Measurements from ENCODE around the gene TRIM62. TPM values are rescaled to one million over a fixed set of nuclear protein-coding genes. Genes with fewer than 3 reads are reported as not detected.

TRIM62 gene
- total RNA-seq, 2 donors from 2014 or later = 4.1 to 8.1 TPM

- ATAC-seq (replicated peaks in 1 of 2) (no peak), DNase-seq (no peak)
- Mint-ChIP-seq H3K4me3 (no peak overlapping the region), H3K4me1 (ENCODE audit: low read depth) (peaks cover 22% of the 10 kb centered on the region), H3K27me3 (ENCODE audit: low read depth) (no peaks in the 10 kb centered on the region), H3K27ac (no peak overlapping the region), H3K9me3 (no peaks in the 10 kb centered on the region), H3K36me3 (ENCODE audit: insufficient read depth in 2 of 2) (peaks cover 3% of the 10 kb centered on the region in 2 donors)
Measured at GRCh38 chr1:33176362-33176850, 5.4 kb downstream of the TRIM62 start.

DNA sequence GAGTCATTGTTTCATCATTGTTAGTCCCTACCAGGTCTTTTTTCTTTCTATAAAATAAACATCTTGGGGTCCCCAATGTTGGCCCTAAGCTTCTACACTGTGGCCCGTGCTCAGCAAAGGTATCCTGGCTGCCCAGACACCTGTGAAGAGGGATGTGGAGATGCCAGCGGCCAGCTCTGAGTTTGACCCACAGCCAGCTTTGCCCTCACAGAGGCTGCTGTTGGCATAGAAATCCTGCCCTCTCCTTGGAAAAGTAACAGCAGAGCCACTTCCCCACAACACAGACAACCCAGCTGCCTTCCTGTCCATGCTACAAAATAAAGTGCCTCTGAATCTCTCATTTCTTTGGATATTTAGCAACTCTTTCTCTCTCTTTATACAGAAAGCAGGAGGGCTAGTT is 6.0 kb downstream of the TRIM62 start:
- no peak overlapping the region for H3K27ac Mint-ChIP-seq
- no peak overlapping the region for H3K4me3 Mint-ChIP-seq
- ATAC-seq (replicated peaks in 1 of 2) = no peak
- no peak for DNase-seq
- peaks cover 19% of the 10 kb centered on the region for H3K4me1 Mint-ChIP-seq (ENCODE audit: low read depth)
- H3K9me3 Mint-ChIP-seq = no peaks in the 10 kb centered on the region
- peaks cover under 1% of the 10 kb centered on the region in 2 donors for H3K36me3 Mint-ChIP-seq (ENCODE audit: insufficient read depth in 2 of 2)
- H3K27me3 Mint-ChIP-seq (ENCODE audit: low read depth) = no peaks in the 10 kb centered on the region

GRCh38 chr1:33173091-33173490 is 8.8 kb downstream of the TRIM62 start:
- Mint-ChIP-seq H3K36me3 (ENCODE audit: insufficient read depth in 2 of 2) (no peaks in the 10 kb centered on the region), H3K27me3 (ENCODE audit: low read depth) (no peaks in the 10 kb centered on the region), H3K9me3 (no peaks in the 10 kb centered on the region), H3K4me3 (no peak overlapping the region), H3K4me1 (ENCODE audit: low read depth) (no peaks in the 10 kb centered on the region), H3K27ac (no peak overlapping the region)
- DNase-seq = no peak
- no peak for ATAC-seq (replicated peaks in 1 of 2)

GRCh38 chr1:33171977-33172813 is 9.6 kb downstream of the TRIM62 start:
- Mint-ChIP-seq H3K4me1 (ENCODE audit: low read depth) (no peaks in the 10 kb centered on the region), H3K36me3 (ENCODE audit: insufficient read depth in 2 of 2) (no peaks in the 10 kb centered on the region), H3K4me3 (no peak overlapping the region), H3K27ac (no peak overlapping the region), H3K9me3 (no peaks in the 10 kb centered on the region), H3K27me3 (ENCODE audit: low read depth) (no peaks in the 10 kb centered on the region)
- DNase-seq (no peak), ATAC-seq (replicated peaks in 1 of 2) (no peak)

DNA sequence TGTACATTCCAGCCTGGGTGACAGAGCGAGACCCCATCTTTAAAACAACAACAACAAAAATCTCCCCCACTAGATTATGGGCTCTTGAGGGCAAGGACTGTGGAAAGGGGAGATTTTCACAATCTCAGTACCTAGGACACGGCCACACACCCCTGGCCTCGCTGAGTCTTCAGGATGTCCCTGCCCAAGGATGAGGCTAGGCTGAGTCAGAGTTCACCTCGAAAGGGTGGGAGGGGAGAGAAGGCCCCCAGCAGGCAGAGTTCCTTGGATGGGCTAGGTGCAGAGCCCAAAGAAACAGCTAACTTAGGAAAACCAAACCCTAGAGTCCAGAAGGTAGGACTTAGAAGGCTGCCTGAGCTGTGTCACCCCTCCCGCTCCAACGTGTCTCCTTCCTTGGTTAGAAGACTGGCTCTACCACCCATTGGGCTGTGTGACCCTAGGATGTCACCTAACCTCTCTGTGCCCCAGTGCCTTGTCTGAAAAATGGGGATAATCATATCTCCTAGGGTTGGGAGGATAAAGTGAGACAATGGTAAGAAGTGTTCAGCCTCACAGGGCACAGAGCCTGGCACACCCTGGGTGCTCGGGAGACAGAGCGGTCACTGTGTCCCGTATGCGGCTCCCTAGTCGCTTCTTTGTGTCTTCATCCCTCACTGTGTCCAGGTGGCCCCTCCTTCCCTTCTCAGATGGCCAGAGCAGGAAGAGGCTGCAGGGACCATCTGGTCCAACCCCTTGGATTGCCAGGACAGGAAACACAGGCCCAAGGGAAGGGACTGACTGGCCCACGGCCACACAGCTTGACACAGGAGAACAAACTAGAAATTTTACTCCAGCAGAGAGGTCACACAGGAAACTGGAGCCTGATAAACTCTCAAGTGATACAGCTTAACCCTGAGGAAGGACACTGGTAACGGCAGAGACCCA is 11.2 kb downstream of the TRIM62 start:
- ATAC-seq (replicated peaks in 1 of 2) (no peak), DNase-seq (no peak)
- no peaks in the 10 kb centered on the region for H3K9me3 Mint-ChIP-seq
- H3K4me3 Mint-ChIP-seq = no peak overlapping the region
- H3K36me3 Mint-ChIP-seq (ENCODE audit: insufficient read depth in 2 of 2) = no peaks in the 10 kb centered on the region
- no peak overlapping the region for H3K27ac Mint-ChIP-seq
- H3K4me1 Mint-ChIP-seq (ENCODE audit: low read depth) = no peaks in the 10 kb centered on the region
- no peaks in the 10 kb centered on the region for H3K27me3 Mint-ChIP-seq (ENCODE audit: low read depth)

DNA sequence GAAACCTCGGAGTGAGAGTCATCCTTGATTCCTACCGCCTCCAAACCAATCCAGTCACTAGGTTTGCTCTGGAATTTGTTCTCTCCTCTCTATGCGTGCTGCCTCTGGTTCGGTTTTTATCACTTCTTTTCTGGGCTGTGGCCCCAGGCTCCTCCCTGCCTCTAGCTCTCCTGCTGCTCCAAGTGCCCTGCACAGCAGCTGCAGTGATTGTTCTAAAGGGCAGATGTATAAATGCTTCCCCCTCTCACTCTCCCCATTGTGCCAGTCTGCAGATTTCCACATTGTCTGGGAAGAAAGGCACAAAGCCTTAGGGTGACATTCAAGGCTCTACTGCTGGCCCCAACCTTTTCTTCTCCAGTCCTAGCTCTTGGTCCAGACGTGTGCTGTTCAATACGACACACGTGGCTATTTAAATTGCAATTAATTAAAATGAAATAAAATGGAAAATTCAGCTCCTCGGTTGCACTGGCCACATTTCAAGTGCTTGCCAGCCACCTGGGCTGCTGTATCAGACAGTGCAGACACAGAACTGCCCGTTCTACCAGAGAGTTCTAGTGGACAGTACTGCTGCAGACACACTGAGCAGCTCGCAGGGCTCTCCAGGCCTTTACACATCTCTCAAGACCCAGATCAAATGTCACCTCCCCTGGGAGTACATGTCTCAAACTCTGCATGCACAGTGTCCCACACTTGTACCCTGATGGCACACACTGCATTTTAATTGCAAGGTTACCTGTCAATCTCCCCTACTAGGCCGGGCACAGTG is 12.4 kb downstream of the TRIM62 start:
- no peaks in the 10 kb centered on the region for H3K27me3 Mint-ChIP-seq (ENCODE audit: low read depth)
- H3K4me3 Mint-ChIP-seq = no peak overlapping the region
- H3K9me3 Mint-ChIP-seq = no peaks in the 10 kb centered on the region
- H3K4me1 Mint-ChIP-seq (ENCODE audit: low read depth) = no peaks in the 10 kb centered on the region
- no peak for DNase-seq
- no peak overlapping the region for H3K27ac Mint-ChIP-seq
- no peak for ATAC-seq (replicated peaks in 1 of 2)
- H3K36me3 Mint-ChIP-seq (ENCODE audit: insufficient read depth in 2 of 2) = no peaks in the 10 kb centered on the region

DNA sequence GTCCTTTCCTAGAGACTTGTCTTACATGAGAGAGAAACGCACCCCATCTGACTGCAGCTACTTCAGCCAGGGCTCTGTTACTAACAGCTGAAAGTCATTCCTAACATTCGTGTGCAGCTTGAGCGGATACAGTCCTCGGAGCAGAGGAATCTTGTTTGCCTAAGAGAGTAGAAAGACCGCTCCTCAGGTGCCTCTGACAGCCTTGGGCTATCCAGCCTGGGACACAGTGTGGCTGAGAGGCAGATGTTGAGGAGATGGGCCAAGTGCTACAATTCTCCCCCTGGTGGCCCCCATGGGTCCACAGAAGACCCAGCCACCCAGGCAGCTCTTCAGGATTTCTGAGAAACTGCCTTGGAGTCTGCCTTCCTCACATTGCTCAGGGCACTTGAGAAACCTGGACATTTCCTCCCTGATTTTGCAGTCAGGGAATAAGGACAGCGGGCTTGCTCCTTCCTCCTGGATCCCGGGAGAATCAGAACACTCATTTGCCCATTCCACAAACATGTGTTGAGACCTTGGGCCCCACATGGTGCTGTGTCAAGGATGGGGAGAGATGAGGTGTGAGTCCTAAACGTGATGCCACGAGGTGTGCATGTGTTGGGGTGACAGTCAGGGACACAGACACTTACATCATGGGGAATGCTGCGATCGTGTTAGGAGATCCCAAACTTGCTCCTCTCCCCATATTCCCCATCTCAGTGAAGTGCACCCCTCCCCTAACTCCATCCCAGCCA is 13.1 kb downstream of the TRIM62 start:
- ATAC-seq (replicated peaks in 1 of 2) (no peak), DNase-seq (no peak)
- Mint-ChIP-seq H3K36me3 (ENCODE audit: insufficient read depth in 2 of 2) (no peaks in the 10 kb centered on the region), H3K4me1 (ENCODE audit: low read depth) (no peaks in the 10 kb centered on the region), H3K27ac (no peak overlapping the region), H3K4me3 (no peak overlapping the region), H3K27me3 (ENCODE audit: low read depth) (no peaks in the 10 kb centered on the region), H3K9me3 (no peaks in the 10 kb centered on the region)

DNA sequence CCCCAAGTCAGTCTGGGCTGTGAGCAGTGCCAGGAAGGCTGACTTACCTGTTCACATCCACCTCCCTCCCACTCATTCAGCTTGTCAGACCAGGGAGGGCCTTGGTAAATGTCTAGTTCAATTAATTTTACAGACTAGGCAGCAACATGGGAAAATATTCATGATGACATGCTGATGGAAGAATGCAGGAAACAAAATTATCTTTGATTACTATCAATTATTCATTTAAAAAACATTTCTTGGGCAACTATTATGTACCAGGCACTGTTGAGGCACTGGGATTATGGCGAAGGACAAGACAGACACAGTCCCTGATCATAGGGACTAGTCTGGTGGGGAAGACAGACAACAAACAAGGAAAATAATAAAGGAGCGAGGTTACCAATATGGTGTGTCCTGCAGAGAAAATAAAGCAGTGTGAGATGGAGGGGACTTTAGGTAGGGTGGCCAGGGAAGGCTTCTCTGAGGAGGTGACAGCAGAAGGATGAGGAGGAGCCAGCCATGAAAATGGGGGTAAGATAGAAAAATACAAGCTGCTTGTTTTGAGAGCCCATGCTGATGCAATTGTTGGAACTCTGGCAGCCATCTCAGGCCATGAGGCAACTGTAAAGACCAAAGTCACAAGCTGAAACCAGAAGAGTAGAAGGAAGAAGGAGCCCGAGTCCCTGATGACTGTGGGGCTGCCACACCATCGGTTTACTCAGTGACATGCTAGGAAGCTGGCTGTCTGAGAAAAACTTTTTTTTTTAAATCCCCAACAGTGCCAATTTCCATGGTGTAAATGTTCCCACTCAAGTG is 14.0 kb downstream of the TRIM62 start:
- Mint-ChIP-seq H3K4me1 (ENCODE audit: low read depth) (no peaks in the 10 kb centered on the region), H3K36me3 (ENCODE audit: insufficient read depth in 2 of 2) (no peaks in the 10 kb centered on the region), H3K27me3 (ENCODE audit: low read depth) (no peaks in the 10 kb centered on the region), H3K9me3 (no peaks in the 10 kb centered on the region), H3K27ac (peak overlapping the region; percentile 26), H3K4me3 (no peak overlapping the region)
- ATAC-seq (replicated peaks in 1 of 2) (no peak), DNase-seq (no peak)

DNA sequence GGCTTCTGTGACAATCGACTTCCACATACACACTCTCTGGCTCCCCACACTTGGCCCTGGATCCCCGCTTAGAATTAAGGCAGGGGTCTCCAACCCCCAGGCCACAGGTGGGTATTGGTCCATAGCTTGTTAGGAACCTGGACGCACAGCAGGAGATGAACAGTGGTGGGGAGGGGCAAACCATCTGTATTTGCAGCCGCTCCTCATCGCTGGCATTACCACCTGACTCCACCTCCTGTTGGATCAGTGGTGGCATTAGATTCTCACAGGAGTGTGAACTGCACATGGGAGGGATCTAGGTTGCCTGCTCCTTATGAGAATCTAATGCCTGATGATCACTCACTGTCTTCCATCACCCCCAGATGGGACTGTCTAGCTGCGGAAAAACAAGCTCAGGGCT is 16.0 kb downstream of the TRIM62 start:
- DNase-seq (no peak), ATAC-seq (replicated peaks in 1 of 2) (no peak)
- Mint-ChIP-seq H3K27me3 (ENCODE audit: low read depth) (no peaks in the 10 kb centered on the region), H3K4me3 (no peak overlapping the region), H3K4me1 (ENCODE audit: low read depth) (no peaks in the 10 kb centered on the region), H3K9me3 (no peaks in the 10 kb centered on the region), H3K27ac (no peak overlapping the region), H3K36me3 (ENCODE audit: insufficient read depth in 2 of 2) (no peaks in the 10 kb centered on the region)

- no peak overlapping the region for H3K27ac Mint-ChIP-seq
- H3K4me3 Mint-ChIP-seq = no peak overlapping the region
- H3K4me1 Mint-ChIP-seq (ENCODE audit: low read depth) = no peaks in the 10 kb centered on the region
- no peaks in the 10 kb centered on the region for H3K36me3 Mint-ChIP-seq (ENCODE audit: insufficient read depth in 2 of 2)
- H3K9me3 Mint-ChIP-seq = no peaks in the 10 kb centered on the region
- no peaks in the 10 kb centered on the region for H3K27me3 Mint-ChIP-seq (ENCODE audit: low read depth)
- ATAC-seq (replicated peaks in 1 of 2) (no peak), DNase-seq (no peak)
Measured at GRCh38 chr1:33165209-33165608, 16.6 kb downstream of the TRIM62 start.

DNA sequence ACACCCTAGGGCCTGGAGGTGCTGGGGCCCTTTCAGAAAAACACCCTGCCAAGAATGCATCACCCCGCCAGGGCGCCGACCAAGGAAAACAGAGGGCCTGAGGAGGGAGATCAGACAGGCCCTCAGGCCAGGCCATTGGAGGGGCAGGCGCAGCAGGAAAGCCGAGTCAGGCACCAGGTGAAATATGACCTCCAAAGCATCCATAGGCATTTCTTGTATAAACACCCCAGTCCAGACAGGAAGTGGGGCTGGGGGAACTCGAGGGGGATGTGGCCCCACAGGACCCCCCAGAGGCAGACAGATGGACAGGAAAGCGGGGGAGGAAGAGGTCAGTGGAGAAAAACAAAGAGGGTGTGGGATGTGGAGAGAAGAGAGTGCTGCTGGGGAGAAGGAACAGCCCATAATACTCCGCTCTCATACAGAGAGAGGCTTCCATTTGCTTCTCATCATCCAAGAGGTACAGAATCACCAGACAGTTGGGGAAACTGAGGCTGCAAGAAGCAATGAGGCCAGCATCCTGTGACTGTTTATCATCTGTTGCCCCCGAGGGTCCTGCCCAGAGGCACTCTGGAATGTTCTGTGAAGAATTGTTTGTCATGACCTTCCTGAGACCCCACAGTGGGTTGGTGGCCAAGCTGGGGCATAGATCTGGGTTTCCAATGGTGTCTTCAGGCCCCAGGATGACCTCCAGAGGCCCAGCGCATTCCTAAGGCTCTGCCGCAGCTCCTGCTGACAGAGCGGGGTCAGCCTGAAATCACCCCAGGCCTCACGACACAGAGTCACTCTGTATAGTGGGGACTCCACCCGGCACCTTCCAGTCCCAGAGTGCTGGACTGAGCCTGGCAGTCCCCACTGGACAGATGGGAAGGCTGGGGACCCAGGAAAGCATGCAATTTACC is 18.0 kb downstream of the TRIM62 start:
- Mint-ChIP-seq H3K27ac (no peak overlapping the region), H3K36me3 (ENCODE audit: insufficient read depth in 2 of 2) (no peaks in the 10 kb centered on the region), H3K9me3 (no peaks in the 10 kb centered on the region), H3K4me3 (no peak overlapping the region), H3K27me3 (ENCODE audit: low read depth) (no peaks in the 10 kb centered on the region), H3K4me1 (ENCODE audit: low read depth) (no peaks in the 10 kb centered on the region)
- no peak for DNase-seq
- ATAC-seq (replicated peaks in 1 of 2) = no peak
